C4-2B (cell line): ENCODE data around the gene SERP2.

Source experiments
- H3K27ac ChIP-seq: fragments of 450-650 bp; 2 replicates; pipeline ENCODE4 v1.5.1; 2017
- CTCF ChIP-seq: fragments of 450-650 bp; conservative IDR thresholded peaks from 2 replicates; pipeline ENCODE4 v1.5.1; 2017; ENCODE audit warnings: mild to moderate bottlenecking
- ZFX ChIP-seq: fragments of 450-650 bp; IDR thresholded peaks from 2 replicates; pipeline ENCODE4 v1.6.1; 2017

Gene SERP2

GRCh38 chr13:44413095-44413494 is 39.5 kb downstream of the SERP2 start:
- H3K27ac ChIP-seq, result no peak overlapping the region
- TF ChIP-seq CTCF (no peak), ZFX (no peak)

GRCh38 chr13:44414716-44415115 is 41.1 kb downstream of the SERP2 start:
- no peak for TF ChIP-seq ZFX
- TF ChIP-seq CTCF, result no peak
- H3K27ac ChIP-seq, result no peak overlapping the region

- TF ChIP-seq CTCF (no peak), ZFX (no peak)
- no peak overlapping the region for H3K27ac ChIP-seq
These were observed 42.2 kb downstream of the SERP2 start for GRCh38 chr13:44415815-44416214.

- TF ChIP-seq ZFX, result no peak
- TF ChIP-seq CTCF, result no peak
- no peak overlapping the region for H3K27ac ChIP-seq
These were observed 42.7 kb downstream of the SERP2 start for GRCh38 chr13:44416301-44416700.

GRCh38 chr13:44416744-44417143 is 43.1 kb downstream of the SERP2 start:
- no peak overlapping the region for H3K27ac ChIP-seq
- TF ChIP-seq ZFX, result no peak
- no peak for TF ChIP-seq CTCF

- TF ChIP-seq CTCF (no peak), ZFX (no peak)
- no peak overlapping the region for H3K27ac ChIP-seq
These were observed 43.8 kb downstream of the SERP2 start for GRCh38 chr13:44417446-44417845.

GRCh38 chr13:44417876-44418275 is 44.3 kb downstream of the SERP2 start:
- H3K27ac ChIP-seq, result no peak overlapping the region
- no peak for TF ChIP-seq ZFX
- TF ChIP-seq CTCF, result no peak
